Activated naive CD8-positive, alpha-beta T cell treated with anti-CD3 and anti-CD28 coated beads, Interleukin-2, amount 50 U/mL, for 16 hours (primary cell): ENCODE measurements around the gene NLGN1.

Source experiments
- DNase-seq: peaks from one replicate; pipeline ENCODE4 v3.0.0-alpha.2; 2020; ENCODE audit warnings: low read depth, low spot score

The NLGN1 gene

GRCh38 chr3:173755161-173755560 lies 357.6 kb downstream of the NLGN1 start:
- no peak for DNase-seq

GRCh38 chr3:173761161-173761560 lies 363.6 kb downstream of the NLGN1 start:
- DNase-seq, result no peak

GRCh38 chr3:173762501-173762900 lies 365.0 kb downstream of the NLGN1 start:
- DNase-seq, result no peak

- no peak for DNase-seq
These were observed 372.5 kb downstream of the NLGN1 start for GRCh38 chr3:173770011-173770410.

- no peak for DNase-seq
These were observed 373.4 kb downstream of the NLGN1 start for GRCh38 chr3:173770796-173771573.

GRCh38 chr3:173773800-173774199 lies 376.3 kb downstream of the NLGN1 start:
- no peak for DNase-seq

- DNase-seq, result no peak
These were observed 376.8 kb downstream of the NLGN1 start for GRCh38 chr3:173774294-173774693.

GRCh38 chr3:173778251-173778650 lies 380.7 kb downstream of the NLGN1 start:
- DNase-seq, result no peak

GRCh38 chr3:173780067-173780466 lies 382.5 kb downstream of the NLGN1 start:
- no peak for DNase-seq

- no peak for DNase-seq
These were observed 387.5 kb downstream of the NLGN1 start for GRCh38 chr3:173785004-173785403.

GRCh38 chr3:173789530-173790162 lies 392.1 kb downstream of the NLGN1 start:
- DNase-seq, result no peak

GRCh38 chr3:173793963-173794362 lies 396.4 kb downstream of the NLGN1 start:
- DNase-seq, result no peak

- DNase-seq, result no peak
These were observed 398.9 kb downstream of the NLGN1 start for GRCh38 chr3:173796405-173796804.

GRCh38 chr3:173796890-173797289 lies 399.3 kb downstream of the NLGN1 start:
- DNase-seq, result no peak

GRCh38 chr3:173799060-173799816 lies 401.7 kb downstream of the NLGN1 start:
- no peak for DNase-seq

- no peak for DNase-seq
These were observed 402.6 kb downstream of the NLGN1 start for GRCh38 chr3:173800154-173800553.

GRCh38 chr3:173814809-173815208 lies 417.3 kb downstream of the NLGN1 start:
- no peak for DNase-seq

- no peak for DNase-seq
These were observed 421.8 kb downstream of the NLGN1 start for GRCh38 chr3:173819368-173819767.

GRCh38 chr3:173823911-173824460 lies 426.4 kb downstream of the NLGN1 start:
- DNase-seq, result no peak

GRCh38 chr3:173825730-173826129 lies 428.2 kb downstream of the NLGN1 start:
- no peak for DNase-seq

GRCh38 chr3:173826416-173826815 lies 428.9 kb downstream of the NLGN1 start:
- no peak for DNase-seq

- DNase-seq, result no peak
These were observed 429.5 kb downstream of the NLGN1 start for GRCh38 chr3:173826901-173827609.
